Measurements from ENCODE around the gene PLA2G4A.

The PLA2G4A gene

DNA sequence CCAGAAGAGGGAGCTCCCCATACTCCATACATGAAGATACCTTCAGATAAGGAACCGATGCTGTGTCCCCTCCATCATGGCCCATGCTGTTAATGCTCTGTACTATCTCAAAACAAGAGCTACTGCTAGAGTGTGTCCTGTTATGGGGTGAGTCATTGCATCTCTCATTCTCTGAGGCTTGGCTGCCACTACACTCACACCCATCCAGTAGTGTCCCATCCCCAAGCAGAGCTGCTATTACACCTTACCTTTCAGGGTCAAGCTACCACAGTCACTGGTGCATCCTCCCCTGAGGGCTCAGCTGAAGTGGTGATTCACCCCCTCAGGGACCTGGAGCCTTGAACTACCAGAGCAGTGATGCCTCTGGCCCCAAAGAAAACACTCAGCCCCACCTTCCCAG lies 198.5 kb downstream of the PLA2G4A start:
- DNase-seq (ENCODE audit: low spot score) = no peak

DNA sequence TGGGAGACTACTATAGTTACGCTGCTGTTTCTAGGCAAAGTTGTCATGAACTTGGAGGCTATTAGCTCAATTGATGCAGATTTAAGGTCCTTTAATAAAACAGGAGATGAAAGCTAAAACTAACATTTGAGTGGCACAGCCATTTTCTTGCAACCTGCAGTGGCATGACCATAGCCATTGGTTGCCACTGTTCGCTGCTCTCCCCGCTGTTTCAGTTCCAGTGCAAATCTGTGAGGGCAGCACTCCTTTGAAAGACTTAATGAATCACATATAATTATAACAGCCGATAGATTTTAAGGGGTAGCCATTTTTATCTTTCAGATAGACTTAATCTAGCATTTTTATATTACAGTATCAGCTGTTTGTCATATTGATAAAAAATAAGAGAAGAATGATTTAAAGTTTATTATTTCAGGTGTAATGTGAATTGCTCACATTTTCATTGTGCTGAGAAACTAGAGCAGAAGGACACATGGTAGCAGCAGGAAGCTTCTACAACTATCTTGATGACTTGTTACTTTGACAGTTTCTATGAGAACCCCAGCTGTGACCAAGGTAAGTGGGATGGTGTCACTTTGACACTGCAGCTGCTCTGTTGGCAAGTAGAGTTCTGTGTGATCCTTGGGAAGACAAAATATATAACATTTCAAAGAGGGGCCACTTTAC lies 203.7 kb downstream of the PLA2G4A start:
- no peak for DNase-seq (ENCODE audit: low spot score)

DNA sequence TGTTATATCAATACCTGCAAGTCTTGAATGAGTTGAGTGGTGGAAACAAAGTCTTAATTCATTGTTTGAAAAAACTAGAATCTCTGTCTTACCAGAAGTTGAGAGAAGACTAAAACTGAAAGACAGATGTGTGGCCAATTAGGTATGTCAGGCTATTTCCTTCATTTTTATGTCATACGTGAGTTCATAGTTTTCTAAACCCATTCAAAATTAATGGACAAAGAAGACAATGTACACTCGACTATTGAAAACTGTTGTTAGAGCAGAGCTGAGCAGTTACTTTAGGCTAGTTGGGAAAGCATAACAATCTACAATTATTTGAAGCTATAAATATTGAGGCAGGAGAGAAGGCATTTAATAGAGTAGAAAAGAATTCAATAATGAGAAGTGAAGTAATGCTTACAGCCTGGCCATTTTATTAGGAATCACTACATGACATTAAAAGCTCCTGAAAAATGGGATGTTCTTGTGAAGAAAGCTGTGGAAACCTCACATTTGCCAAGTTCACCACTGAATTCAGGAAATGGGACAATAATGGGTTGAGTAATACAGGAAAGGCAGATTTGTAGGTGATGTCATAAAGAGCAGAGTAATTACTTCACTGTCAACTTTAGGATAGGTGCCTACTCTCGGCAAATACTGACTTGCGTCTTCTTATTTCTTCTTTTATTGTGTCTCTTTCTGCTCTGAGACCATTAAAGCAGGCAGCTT lies 204.4 kb downstream of the PLA2G4A start:
- no peak for DNase-seq (ENCODE audit: low spot score)

DNA sequence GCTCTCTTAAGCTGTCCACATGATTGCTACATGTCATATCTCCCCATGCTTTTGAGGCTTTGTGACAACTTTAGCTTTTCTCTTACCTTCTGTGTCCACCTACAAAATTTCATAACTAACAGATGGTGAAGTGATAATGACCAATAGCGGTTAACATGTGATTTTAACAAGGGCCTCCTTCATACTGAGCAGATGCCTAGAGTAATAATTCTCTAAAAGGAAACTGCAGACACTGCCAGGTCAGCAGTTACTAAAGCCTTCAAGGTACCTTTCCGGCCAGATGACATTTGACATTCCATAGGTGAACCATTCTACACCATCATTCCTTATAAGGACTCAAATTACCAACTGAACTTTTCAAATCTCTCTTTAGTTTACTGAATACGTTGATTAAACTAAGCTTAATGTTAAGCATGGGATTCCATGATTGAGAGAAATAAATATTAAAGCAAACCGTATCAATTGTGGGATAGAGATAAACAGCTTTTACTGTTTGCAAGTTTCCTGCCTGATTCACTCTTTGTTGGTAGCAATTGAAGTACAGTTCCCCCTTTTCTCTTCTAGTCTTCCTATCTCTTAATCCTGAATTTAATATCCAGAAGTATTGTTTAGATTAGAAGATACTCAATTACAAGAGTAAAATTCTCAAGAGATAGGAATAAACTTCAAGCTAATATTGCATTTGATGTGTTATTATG lies 205.1 kb downstream of the PLA2G4A start:
- no peak for DNase-seq (ENCODE audit: low spot score)

DNA sequence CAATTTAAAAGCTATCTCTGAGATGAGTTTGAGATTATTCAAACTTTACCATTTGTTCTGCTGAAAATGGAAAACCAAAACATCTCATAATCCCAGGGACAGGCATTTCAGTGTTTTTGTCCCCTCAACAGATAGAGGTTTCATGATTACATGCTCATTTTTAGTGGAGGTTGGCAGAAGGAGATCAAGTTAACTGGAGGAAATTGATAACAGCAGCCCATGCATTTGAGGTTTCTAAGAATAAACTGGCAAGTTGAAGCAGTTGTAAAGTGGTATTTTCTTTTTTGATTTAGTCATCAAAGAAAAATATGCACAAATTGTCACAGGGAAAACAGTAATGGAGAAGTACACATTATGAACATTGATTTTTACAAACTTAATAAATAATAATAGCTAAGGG lies 205.8 kb downstream of the PLA2G4A start:
- DNase-seq (ENCODE audit: low spot score) = no peak

DNA sequence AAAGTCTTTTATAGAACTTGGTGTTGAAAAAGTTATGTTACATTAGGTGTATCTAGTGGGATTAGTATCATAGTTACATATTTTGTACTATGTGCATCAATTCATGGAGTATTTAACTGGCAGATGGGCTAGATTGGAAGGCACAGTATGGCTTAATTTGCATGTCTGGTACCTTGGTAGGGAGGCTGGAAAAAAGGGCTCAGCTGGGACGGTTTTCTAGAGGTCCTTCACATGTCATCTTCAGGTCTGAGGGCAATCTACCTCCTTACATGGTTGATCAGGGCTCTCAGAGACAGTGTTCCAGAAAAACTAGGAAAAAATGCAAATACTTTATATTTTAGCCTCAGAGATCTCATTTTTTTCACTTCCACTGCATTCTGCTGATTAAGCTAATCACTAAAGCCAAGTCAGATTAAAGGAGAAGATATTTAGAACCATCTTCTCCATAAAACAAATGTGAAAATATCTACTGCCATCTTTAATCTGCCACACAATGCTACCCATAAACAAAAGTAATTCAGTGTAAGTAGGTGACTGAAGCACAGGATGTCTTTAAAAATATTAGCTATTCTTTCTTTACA lies 209.3 kb downstream of the PLA2G4A start:
- DNase-seq (ENCODE audit: low spot score) = no peak
